GM12873 (cell line): ENCODE results near the gene BMP7.
A peak's percentile ranks its signal among the peaks of the same experiment; 100 is the strongest.

Experiments used
- CTCF ChIP-seq: IDR thresholded peaks from 2 replicates; pipeline ENCODE4 v1.5.1; 2012; ENCODE audit warnings: low read depth, mild to moderate bottlenecking, moderate library complexity, low read length, control low read depth; ENCODE audit not compliant: insufficient read depth; ENCODE audit errors: missing control alignments

BMP7 gene

GRCh38 chr20:57293995-57294394 lies 27.6 kb upstream of the BMP7 start:
- no peak for TF ChIP-seq CTCF

- TF ChIP-seq CTCF, result no peak
Measured at GRCh38 chr20:57292611-57293010, 26.2 kb upstream of the BMP7 start.

GRCh38 chr20:57291694-57292093 lies 25.3 kb upstream of the BMP7 start:
- no peak for TF ChIP-seq CTCF

DNA sequence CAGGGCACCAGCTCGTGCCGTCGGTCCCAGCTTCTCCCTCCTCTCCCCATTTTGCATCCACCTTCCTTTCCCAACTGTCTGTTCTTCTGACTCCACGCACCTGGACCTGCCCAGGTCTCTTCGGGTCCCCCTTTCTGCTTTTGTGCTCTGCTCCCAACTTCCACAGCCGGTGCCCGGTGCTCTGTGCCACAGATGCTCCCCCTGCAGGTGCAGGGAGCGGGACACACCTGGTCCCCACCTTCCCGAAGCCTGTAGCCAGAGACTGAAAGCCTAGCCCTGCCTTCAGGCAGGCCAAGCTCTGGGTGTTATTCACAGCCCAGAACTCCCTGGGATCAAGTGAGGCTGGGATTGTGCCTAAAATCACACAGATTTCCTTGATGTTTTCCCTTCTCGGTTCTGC lies 24.6 kb upstream of the BMP7 start:
- peak; percentile 20 for TF ChIP-seq CTCF

GRCh38 chr20:57290178-57290484 lies 23.7 kb upstream of the BMP7 start:
- TF ChIP-seq CTCF, result no peak

GRCh38 chr20:57289391-57290177 lies 23.1 kb upstream of the BMP7 start:
- no peak for TF ChIP-seq CTCF

DNA sequence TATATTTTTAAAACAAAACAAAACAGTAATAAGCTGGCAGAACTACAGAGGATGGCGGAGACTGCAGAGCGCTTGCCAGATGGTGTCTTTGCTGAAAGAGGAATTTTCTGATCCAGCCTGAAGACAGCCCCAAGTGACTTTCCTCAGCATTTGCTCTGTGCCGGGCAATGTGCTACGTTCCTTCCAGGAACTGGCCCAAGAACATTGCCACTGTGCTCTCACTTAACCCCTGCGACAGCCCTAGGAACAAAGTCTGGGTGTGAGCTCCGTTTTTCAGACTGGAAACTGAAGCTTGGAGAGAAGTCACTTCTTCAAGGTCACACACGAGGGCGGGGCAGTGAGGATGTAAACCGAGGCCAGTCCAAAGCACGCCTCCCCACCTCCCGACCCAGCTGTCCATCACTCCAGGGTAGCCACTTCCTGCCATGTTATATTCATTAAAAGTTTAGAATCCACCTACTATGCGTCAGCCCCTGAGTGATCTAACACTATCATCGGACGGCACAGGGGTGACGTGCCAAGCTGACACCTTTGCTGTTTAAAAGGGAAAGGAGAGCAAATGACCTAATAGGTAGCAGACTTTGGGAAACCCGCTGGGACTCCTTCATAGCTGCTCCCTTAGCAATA lies 22.3 kb upstream of the BMP7 start:
- TF ChIP-seq CTCF, result no peak
